Esophagus (tissue), 2 donors: Measurements from ENCODE around the gene PTGER2. TPM values are rescaled to one million over a fixed set of nuclear protein-coding genes. Genes with fewer than 3 reads are reported as not detected.

Source experiments
- H3K27ac ChIP-seq, 2 donors: one replicate each; pipeline ENCODE4 v1.5.1; 2013; ENCODE audit warnings: low read depth in 2 of 2, mild to moderate bottlenecking in 2 of 2, inconsistent platforms in 1 of 2, low read length in 1 of 2, moderate library complexity in 1 of 2
- H3K27me3 ChIP-seq, 2 donors: one replicate each; pipeline ENCODE4 v1.6.1; 2013; ENCODE audit warnings: low read length in 2 of 2, control low read depth in 1 of 2, mild to moderate bottlenecking in 1 of 2; ENCODE audit not compliant: insufficient read depth in 2 of 2, control insufficient read depth in 1 of 2
- H3K36me3 ChIP-seq, 2 donors: one replicate each; pipeline ENCODE4 v1.6.1; 2013; ENCODE audit warnings: low read length in 1 of 2; ENCODE audit not compliant: control insufficient read depth in 2 of 2, insufficient read depth in 2 of 2
- H3K4me1 ChIP-seq, 2 donors: one replicate each; pipeline ENCODE4 v1.6.1; 2013; ENCODE audit warnings: low read length in 1 of 2; ENCODE audit not compliant: control insufficient read depth in 2 of 2, insufficient read depth in 2 of 2
- H3K4me3 ChIP-seq, 2 donors: one replicate each; pipeline ENCODE4 v1.5.1; 2013; ENCODE audit warnings: low read length in 2 of 2, mild to moderate bottlenecking in 2 of 2, low read depth in 1 of 2, moderate library complexity in 1 of 2
- H3K9me3 ChIP-seq, 2 donors: one replicate each; pipeline ENCODE4 v1.6.1; 2013; ENCODE audit warnings: mild to moderate bottlenecking in 2 of 2, low read depth in 1 of 2, low read length in 1 of 2, moderate library complexity in 1 of 2; ENCODE audit not compliant: control insufficient read depth in 2 of 2, insufficient read depth in 1 of 2
- WGBS, 2 donors: extraction: QIAGEN DNeasy Blood & Tissue Kit; methylation state at CpG; one replicate each; pipeline ENCODE4 v1.1.7; 2013; 5-methylcytosine and 5-hydroxymethylcytosine counted together
- polyA plus RNA-seq, 2 donors: library from polyadenylated mRNA; stranded (reverse); fragments of 200-250 nt; gene quantifications; one replicate each; pipeline ENCODE4 v1.2.3, GENCODE V29; 2013
- donor health status: healthy with polysubstance abuse.
- donor health status: Bipolar disorder and iron deficiency.

PTGER2 gene
- polyA plus RNA-seq, 2 donors: 0.29 to 0.41 TPM

- Histone ChIP-seq H3K27me3 (no peaks in the 10 kb centered on the region), H3K4me1 (no peaks in the 10 kb centered on the region), H3K27ac (no peak overlapping the region), H3K4me3 (no peak overlapping the region), H3K9me3 (no peaks in the 10 kb centered on the region), H3K36me3 (no peaks in the 10 kb centered on the region)
- WGBS, 2 donors: 67 to 77% methylated on average over 2 of the region's 2 CpGs
Observed at GRCh38 chr14:52349731-52350130, 35.6 kb downstream of the PTGER2 start.

DNA sequence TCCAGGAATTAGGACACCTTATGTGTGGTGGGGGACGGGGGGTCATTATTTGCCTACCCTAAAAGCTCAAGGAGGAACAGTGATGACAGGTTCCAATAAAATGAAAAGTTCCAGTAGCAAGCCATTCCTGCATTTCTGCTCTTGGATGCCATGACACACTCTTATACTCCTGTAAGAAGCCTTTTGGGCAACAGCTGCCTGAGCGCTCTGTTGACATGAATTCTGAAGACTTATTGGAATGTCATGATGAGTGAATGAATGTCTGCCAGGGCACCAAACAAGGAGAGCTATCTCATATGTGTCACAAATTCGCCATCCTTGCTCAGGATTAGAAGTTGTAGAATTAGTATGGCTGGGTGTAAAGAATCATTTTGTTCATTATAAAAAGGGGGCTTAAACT, 36.3 kb downstream of the PTGER2 start:
- H3K36me3 ChIP-seq: no peaks in the 10 kb centered on the region
- no peaks in the 10 kb centered on the region for H3K9me3 ChIP-seq
- no peaks in the 10 kb centered on the region for H3K4me1 ChIP-seq
- 49 to 64% methylated on average over 3 of the region's 3 CpGs for WGBS, 2 donors
- no peak overlapping the region for H3K4me3 ChIP-seq
- H3K27me3 ChIP-seq: no peaks in the 10 kb centered on the region
- H3K27ac ChIP-seq: no peak overlapping the region

GRCh38 chr14:52351233-52352060, 37.3 kb downstream of the PTGER2 start:
- H3K27me3 ChIP-seq: no peaks in the 10 kb centered on the region
- H3K4me3 ChIP-seq: no peak overlapping the region
- no peaks in the 10 kb centered on the region for H3K9me3 ChIP-seq
- peak overlapping the region; percentile 40 to 62 for H3K27ac ChIP-seq
- no peaks in the 10 kb centered on the region for H3K36me3 ChIP-seq
- WGBS, 2 donors: 30 to 37% methylated on average over 7 of the region's 7 CpGs
- no peaks in the 10 kb centered on the region for H3K4me1 ChIP-seq

GRCh38 chr14:52352061-52352491, 38.0 kb downstream of the PTGER2 start:
- peak overlapping the region in 1 of 2 donors; percentile 59 for H3K27ac ChIP-seq
- no peaks in the 10 kb centered on the region for H3K9me3 ChIP-seq
- no peaks in the 10 kb centered on the region for H3K27me3 ChIP-seq
- H3K4me1 ChIP-seq: no peaks in the 10 kb centered on the region
- H3K4me3 ChIP-seq: no peak overlapping the region
- no peaks in the 10 kb centered on the region for H3K36me3 ChIP-seq
- WGBS, 2 donors: 31 to 37% methylated on average over 3 of the region's 3 CpGs

GRCh38 chr14:52352569-52352968, 38.5 kb downstream of the PTGER2 start:
- H3K27ac ChIP-seq: no peak overlapping the region
- no peaks in the 10 kb centered on the region for H3K27me3 ChIP-seq
- no peaks in the 10 kb centered on the region for H3K4me1 ChIP-seq
- no peaks in the 10 kb centered on the region for H3K9me3 ChIP-seq
- WGBS, 2 donors: 37% methylated on average over 4 of the region's 4 CpGs
- H3K36me3 ChIP-seq: no peaks in the 10 kb centered on the region
- no peak overlapping the region for H3K4me3 ChIP-seq

- Histone ChIP-seq H3K9me3 (no peaks in the 10 kb centered on the region), H3K4me1 (no peaks in the 10 kb centered on the region), H3K27me3 (no peaks in the 10 kb centered on the region), H3K4me3 (no peak overlapping the region), H3K27ac (no peak overlapping the region), H3K36me3 (no peaks in the 10 kb centered on the region)
Observed at GRCh38 chr14:52354242-52354641, 40.1 kb downstream of the PTGER2 start.

DNA sequence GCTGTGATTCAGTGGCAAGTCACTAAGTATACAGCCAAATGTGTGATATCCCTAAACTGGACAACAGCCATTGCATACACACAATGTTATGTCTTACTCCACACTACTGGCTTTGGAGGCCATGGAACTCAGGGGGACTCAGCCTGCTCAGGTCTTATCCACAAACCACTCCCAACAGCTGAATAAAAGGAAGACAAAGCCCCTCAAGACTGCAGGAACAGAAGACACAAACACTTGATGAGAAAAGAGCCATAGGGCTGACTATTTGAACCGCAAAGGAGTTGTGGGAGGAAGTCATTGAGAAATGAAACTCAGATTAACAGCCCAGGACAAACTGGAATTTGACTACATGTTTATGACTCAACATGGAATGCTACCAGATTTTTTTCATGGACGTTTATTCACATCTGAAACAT, 40.9 kb downstream of the PTGER2 start:
- no peaks in the 10 kb centered on the region for H3K9me3 ChIP-seq
- no peaks in the 10 kb centered on the region for H3K36me3 ChIP-seq
- no peak overlapping the region for H3K27ac ChIP-seq
- no peak overlapping the region for H3K4me3 ChIP-seq
- no peaks in the 10 kb centered on the region for H3K27me3 ChIP-seq
- no peaks in the 10 kb centered on the region for H3K4me1 ChIP-seq
- 18 to 26% methylated on average over 2 of the region's 2 CpGs for WGBS, 2 donors

DNA sequence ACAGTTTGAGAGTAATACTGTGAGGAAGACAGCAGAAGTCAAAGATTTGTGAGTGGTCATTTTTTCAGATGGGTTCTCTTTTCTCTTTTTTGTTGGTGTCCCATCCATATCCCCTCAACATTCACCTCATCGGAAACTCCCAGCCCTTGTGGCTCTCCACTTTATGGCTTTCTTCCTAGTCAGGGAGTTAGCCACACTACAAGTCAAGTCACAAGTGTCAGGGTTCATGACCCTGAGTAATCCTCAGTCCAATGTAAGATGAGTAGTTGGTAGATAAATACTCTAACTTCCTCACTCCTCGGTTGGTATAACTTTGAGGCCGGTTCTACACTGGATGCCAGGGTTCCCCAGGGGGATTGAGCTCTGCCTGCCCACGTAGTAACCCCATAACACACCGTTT, 41.4 kb downstream of the PTGER2 start:
- Histone ChIP-seq H3K36me3 (no peaks in the 10 kb centered on the region), H3K27ac (no peak overlapping the region), H3K27me3 (no peaks in the 10 kb centered on the region), H3K4me1 (no peaks in the 10 kb centered on the region), H3K4me3 (no peak overlapping the region), H3K9me3 (no peaks in the 10 kb centered on the region)
- WGBS, 2 donors: 53 to 64% methylated on average over 5 of the region's 5 CpGs

DNA sequence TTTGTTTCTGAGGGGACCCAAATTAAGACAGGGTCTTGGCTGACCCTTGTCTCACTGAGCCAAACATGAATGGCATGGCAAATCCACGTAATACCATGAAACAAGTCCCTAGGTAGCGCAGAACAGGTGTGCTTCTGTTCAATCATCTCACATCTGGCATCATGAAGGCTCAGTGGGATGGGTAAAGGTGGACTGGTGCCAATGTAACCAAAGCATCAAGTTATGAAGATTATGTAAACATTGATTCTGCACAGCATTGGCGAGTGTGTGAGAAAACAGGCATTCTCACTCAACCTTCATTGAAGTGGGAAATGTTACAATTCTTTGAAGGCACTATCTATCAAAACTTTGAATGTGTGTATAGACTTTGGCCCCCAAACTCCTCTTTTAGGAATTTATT, 41.9 kb downstream of the PTGER2 start:
- Histone ChIP-seq H3K4me1 (no peaks in the 10 kb centered on the region), H3K27me3 (no peaks in the 10 kb centered on the region), H3K9me3 (no peaks in the 10 kb centered on the region), H3K36me3 (no peaks in the 10 kb centered on the region), H3K4me3 (no peak overlapping the region), H3K27ac (no peak overlapping the region)
- 75% methylated on average over 3 of the region's 3 CpGs for WGBS, 2 donors

DNA sequence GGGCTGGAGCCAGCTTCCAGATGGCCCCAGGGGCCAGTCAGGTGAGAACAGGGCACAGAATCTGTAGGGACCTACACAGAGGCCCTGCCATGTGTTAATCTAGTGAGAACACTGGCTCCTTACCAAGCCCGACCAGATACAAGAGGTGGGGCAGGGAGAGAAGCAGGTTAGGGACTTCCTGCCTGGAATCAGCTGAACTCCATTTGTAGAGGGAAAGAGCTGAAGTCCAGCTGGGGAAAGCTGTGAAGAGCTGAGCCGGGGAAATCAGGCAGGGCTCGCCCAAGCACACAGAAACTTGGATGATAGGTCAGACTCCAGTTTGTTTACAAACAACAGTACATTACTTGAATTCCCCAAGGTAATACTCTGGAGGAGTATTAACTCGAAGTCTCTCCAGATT, 46.7 kb downstream of the PTGER2 start:
- 59 to 60% methylated on average over 4 of the region's 4 CpGs for WGBS, 2 donors
- H3K9me3 ChIP-seq: no peaks in the 10 kb centered on the region
- H3K36me3 ChIP-seq: no peaks in the 10 kb centered on the region
- no peaks in the 10 kb centered on the region for H3K4me1 ChIP-seq
- H3K27ac ChIP-seq: peak overlapping the region in 1 of 2 donors; percentile 34
- no peaks in the 10 kb centered on the region for H3K27me3 ChIP-seq
- no peak overlapping the region for H3K4me3 ChIP-seq
